NCI-H82 (cell line): ENCODE results near the gene NAB1.
"Not testable (repeated sequence)": the region's sequence is repeated elsewhere in the genome, so short reads cannot be mapped to it uniquely, and the experiment has no call there.

ENCODE experiments used
- DNase-seq: peaks from one replicate; lab custom pipeline; 2025; lab: John Stamatoyannopoulos, UW

Gene NAB1

GRCh38 chr2:190649035-190649797 lies at the start of gene NAB1:
NAB1 (plus strand) TSS chr2:190649083; CDS start chr2:190659177, 10,094 bp downstream.
- DNase-seq: peak; percentile 79

- DNase-seq: no peak
These were observed 49.2 kb upstream of the NAB1 start for GRCh38 chr2:190599546-190600220.

- no peak for DNase-seq
These were observed 48.4 kb upstream of the NAB1 start for GRCh38 chr2:190600293-190601103.

- DNase-seq: no peak
These were observed 45.5 kb upstream of the NAB1 start for GRCh38 chr2:190603374-190603773.

GRCh38 chr2:190607014-190607597 lies 41.8 kb upstream of the NAB1 start:
- DNase-seq: no peak

- no peak for DNase-seq
These were observed 41.1 kb upstream of the NAB1 start for GRCh38 chr2:190607657-190608357.

- DNase-seq: not testable (repeated sequence)
These were observed 40.0 kb upstream of the NAB1 start for GRCh38 chr2:190608863-190609262.

- DNase-seq: not testable (repeated sequence)
These were observed 39.5 kb upstream of the NAB1 start for GRCh38 chr2:190609397-190609796.

GRCh38 chr2:190610528-190610927 lies 38.4 kb upstream of the NAB1 start:
- DNase-seq: not testable (repeated sequence)

GRCh38 chr2:190615555-190616200 lies 33.2 kb upstream of the NAB1 start:
- no peak for DNase-seq

- no peak for DNase-seq
These were observed 30.9 kb upstream of the NAB1 start for GRCh38 chr2:190618030-190618429.

- DNase-seq: no peak
These were observed 23.2 kb upstream of the NAB1 start for GRCh38 chr2:190625691-190626090.

GRCh38 chr2:190626641-190627210 lies 22.2 kb upstream of the NAB1 start:
- no peak for DNase-seq

GRCh38 chr2:190627448-190628412 lies 21.2 kb upstream of the NAB1 start:
- peak; percentile 32 for DNase-seq

- no peak for DNase-seq
These were observed 20.1 kb upstream of the NAB1 start for GRCh38 chr2:190628591-190629319.

GRCh38 chr2:190634381-190634780 lies 14.5 kb upstream of the NAB1 start:
- no peak for DNase-seq

GRCh38 chr2:190635781-190636180 lies 13.1 kb upstream of the NAB1 start:
- DNase-seq: no peak

GRCh38 chr2:190636361-190636760 lies 12.5 kb upstream of the NAB1 start:
- DNase-seq: no peak

GRCh38 chr2:190637281-190637734 lies 11.6 kb upstream of the NAB1 start:
- DNase-seq: no peak
